Activated T-helper 17 cell treated with anti-CD3 and anti-CD28 coated beads, Interleukin-2, amount 50 U/mL, for 72 hours (primary cell): ENCODE measurements around the gene DNAJB8. TPM values are rescaled to one million over a fixed set of nuclear protein-coding genes. Genes with fewer than 3 reads are reported as not detected.
A peak's percentile ranks its signal among the peaks of the same experiment; 100 is the strongest.

Experiments
- ATAC-seq: fragments of 150-1000 bp; cut with Tn5 transposase; replicated peaks from 2 replicates; pipeline ENCODE4 v1.10.0; 2021; ENCODE audit warnings: mild to moderate bottlenecking, moderate library complexity
- H3K27ac Mint-ChIP-seq: one replicate; pipeline ENCODE4 v1.8.0; 2022; ENCODE audit warnings: mixed read lengths
- H3K27me3 Mint-ChIP-seq: one replicate; pipeline ENCODE4 v1.8.0; 2022; ENCODE audit warnings: mixed read lengths
- H3K36me3 Mint-ChIP-seq: one replicate; pipeline ENCODE4 v1.8.0; 2022; ENCODE audit warnings: low read depth, mild to moderate bottlenecking, mixed read lengths
- H3K4me1 Mint-ChIP-seq: one replicate; pipeline ENCODE4 v1.8.0; 2022; ENCODE audit warnings: mixed read lengths
- H3K4me3 Mint-ChIP-seq: one replicate; pipeline ENCODE4 v1.8.0; 2022; ENCODE audit warnings: mild to moderate bottlenecking, mixed read lengths
- H3K9me3 Mint-ChIP-seq: one replicate; pipeline ENCODE4 v1.8.0; 2022; ENCODE audit warnings: mixed read lengths
- total RNA-seq, 2 donors: library from RNA; stranded (reverse); gene quantifications; one replicate each; pipeline ENCODE4 v1.2.3, GENCODE V29; 2022

Gene DNAJB8
- total RNA-seq, 2 donors from 2014 or later = not detected

DNA sequence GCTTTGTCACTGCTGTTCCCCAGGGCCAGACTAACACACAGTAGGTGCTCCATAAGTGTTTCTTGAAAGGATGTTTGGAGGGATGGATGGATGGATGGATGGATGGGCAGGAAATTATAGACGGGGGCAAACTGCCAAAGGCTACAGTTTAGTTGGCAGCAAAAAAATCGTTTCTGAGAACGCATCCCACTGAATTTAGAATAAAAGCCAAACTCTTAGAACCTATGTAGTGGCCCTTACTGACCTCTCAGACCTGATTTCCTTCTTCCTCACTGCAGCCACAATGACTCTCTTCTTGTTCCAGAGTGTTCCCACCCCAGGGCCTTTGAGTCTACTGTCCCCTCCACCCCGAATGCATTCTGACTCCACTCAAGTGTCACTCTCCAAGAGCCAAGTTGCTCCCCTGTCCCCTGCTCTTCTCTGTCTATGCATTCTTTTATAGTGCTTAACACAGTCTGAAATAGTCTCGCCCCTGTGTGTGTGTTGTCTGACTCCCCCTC lies 31.5 kb upstream of the DNAJB8 start:
- H3K4me3 Mint-ChIP-seq = peak overlapping the region; percentile 67
- H3K36me3 Mint-ChIP-seq = no peaks in the 10 kb centered on the region
- H3K27me3 Mint-ChIP-seq = peaks cover 58% of the 10 kb centered on the region
- no peaks in the 10 kb centered on the region for H3K9me3 Mint-ChIP-seq
- no peak for ATAC-seq
- H3K4me1 Mint-ChIP-seq = no peaks in the 10 kb centered on the region
- no peak overlapping the region for H3K27ac Mint-ChIP-seq

- Mint-ChIP-seq H3K4me1 (no peaks in the 10 kb centered on the region), H3K36me3 (no peaks in the 10 kb centered on the region), H3K27ac (no peak overlapping the region), H3K9me3 (no peaks in the 10 kb centered on the region), H3K27me3 (peaks cover 57% of the 10 kb centered on the region), H3K4me3 (peak overlapping the region; percentile 67)
- ATAC-seq = peak; percentile 77
These were observed 30.8 kb upstream of the DNAJB8 start for GRCh38 chr3:128497305-128498126.

DNA sequence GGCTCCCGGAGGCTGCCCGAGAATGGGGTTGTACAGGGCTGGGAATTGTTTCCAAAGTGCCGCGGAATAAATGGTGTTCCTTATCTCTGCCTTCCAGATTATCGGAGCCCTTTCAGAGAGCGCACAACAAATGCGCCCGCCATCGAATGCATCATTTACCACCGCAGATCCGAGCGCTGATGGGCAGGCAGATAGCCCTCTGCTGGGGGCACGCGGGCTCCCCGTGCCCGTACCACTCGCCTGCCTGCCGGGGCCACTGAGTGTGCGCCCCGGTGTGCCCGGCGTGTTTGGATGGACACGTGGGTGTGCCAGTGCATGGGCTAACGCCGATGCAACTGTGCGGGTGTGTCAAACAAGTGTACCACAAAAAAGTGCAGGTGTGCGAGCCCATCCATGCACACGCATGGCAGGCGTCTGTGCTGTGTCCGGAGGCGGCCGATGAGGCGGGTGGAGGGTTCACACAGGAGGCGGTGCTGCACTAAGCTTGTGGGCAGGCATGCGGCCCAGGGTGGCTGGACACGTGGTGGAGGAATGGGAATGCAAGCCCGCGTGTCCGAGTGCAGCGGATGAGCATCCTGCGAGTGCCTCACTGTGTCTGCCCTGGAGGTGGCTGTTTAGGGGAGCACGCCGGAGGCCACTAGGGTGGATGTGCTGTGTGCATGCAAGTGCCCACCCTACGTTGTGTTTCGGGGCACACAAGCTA lies 30.1 kb upstream of the DNAJB8 start:
- H3K4me3 Mint-ChIP-seq = peak overlapping the region; percentile 67
- H3K36me3 Mint-ChIP-seq = no peaks in the 10 kb centered on the region
- peaks cover 54% of the 10 kb centered on the region for H3K27me3 Mint-ChIP-seq
- H3K4me1 Mint-ChIP-seq = no peaks in the 10 kb centered on the region
- no peak overlapping the region for H3K27ac Mint-ChIP-seq
- ATAC-seq = no peak
- H3K9me3 Mint-ChIP-seq = no peaks in the 10 kb centered on the region

- Mint-ChIP-seq H3K27ac (no peak overlapping the region), H3K27me3 (peaks cover 52% of the 10 kb centered on the region), H3K4me1 (no peaks in the 10 kb centered on the region), H3K36me3 (no peaks in the 10 kb centered on the region), H3K9me3 (no peaks in the 10 kb centered on the region), H3K4me3 (peak overlapping the region; percentile 12)
- ATAC-seq = no peak
These were observed 29.4 kb upstream of the DNAJB8 start for GRCh38 chr3:128496019-128496601.

DNA sequence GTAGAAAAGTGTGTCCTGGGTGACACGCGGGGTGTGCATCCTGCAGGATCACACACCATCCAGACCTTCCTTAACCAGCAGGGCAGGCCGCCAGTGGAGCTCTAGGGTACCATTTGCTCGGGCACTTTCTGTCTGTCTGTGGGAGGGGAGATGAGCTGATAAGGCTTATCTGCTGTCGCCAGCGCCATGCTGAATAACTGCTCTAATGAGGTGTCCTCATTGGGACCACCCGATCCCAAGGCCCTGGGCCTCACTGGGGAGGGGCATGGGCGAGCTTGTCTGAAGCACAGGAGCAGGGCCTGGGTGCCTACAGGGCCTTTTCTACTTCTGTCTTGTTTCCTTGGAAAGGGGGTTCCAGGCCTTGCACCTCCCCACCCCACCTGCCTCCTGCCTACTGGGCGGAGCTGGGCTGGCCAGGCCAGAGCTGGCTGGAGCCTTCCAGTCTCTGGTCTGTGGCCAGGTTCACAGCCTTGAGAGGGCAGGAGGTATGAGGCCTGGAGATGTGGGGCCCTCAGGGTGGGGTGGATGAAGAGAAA lies 28.8 kb upstream of the DNAJB8 start:
- H3K27me3 Mint-ChIP-seq = peaks cover 46% of the 10 kb centered on the region
- H3K4me3 Mint-ChIP-seq = peak overlapping the region; percentile 12

GRCh38 chr3:128494367-128494650 lies 27.6 kb upstream of the DNAJB8 start:
- H3K4me3 Mint-ChIP-seq = no peak overlapping the region
- peaks cover 47% of the 10 kb centered on the region for H3K27me3 Mint-ChIP-seq
- H3K27ac Mint-ChIP-seq = no peak overlapping the region
- H3K36me3 Mint-ChIP-seq = no peaks in the 10 kb centered on the region
- no peak for ATAC-seq
- H3K4me1 Mint-ChIP-seq = no peaks in the 10 kb centered on the region
- H3K9me3 Mint-ChIP-seq = no peaks in the 10 kb centered on the region

More for the DNA sequence above, 28.8 kb upstream of the DNAJB8 start:
- no peak for ATAC-seq
- H3K9me3 Mint-ChIP-seq = no peaks in the 10 kb centered on the region
- no peaks in the 10 kb centered on the region for H3K36me3 Mint-ChIP-seq
- H3K27ac Mint-ChIP-seq = no peak overlapping the region
- no peaks in the 10 kb centered on the region for H3K4me1 Mint-ChIP-seq

GRCh38 chr3:128493570-128494366 lies 27.1 kb upstream of the DNAJB8 start:
- Mint-ChIP-seq H3K27ac (no peak overlapping the region), H3K4me1 (no peaks in the 10 kb centered on the region), H3K27me3 (peaks cover 45% of the 10 kb centered on the region), H3K36me3 (no peaks in the 10 kb centered on the region), H3K9me3 (no peaks in the 10 kb centered on the region), H3K4me3 (no peak overlapping the region)
- no peak for ATAC-seq

GRCh38 chr3:128492671-128493569 lies 26.2 kb upstream of the DNAJB8 start, which contains the start of gene GATA2:
TSS of gene GATA2 (minus strand) at chr3:128493201. CDS start at chr3:128487031, 6,170 bp downstream.
- Mint-ChIP-seq H3K27ac (no peak within 1 kb of the TSS), H3K4me3 (peak within 1 kb of the TSS; percentile 30), H3K36me3 (no peaks in the 10 kb centered on the region), H3K27me3 (peaks cover 39% of the 10 kb centered on the region), H3K9me3 (no peaks in the 10 kb centered on the region), H3K4me1 (no peaks in the 10 kb centered on the region)
- peak; percentile 25 for ATAC-seq

GRCh38 chr3:128491941-128492670 lies 25.4 kb upstream of the DNAJB8 start:
- Mint-ChIP-seq H3K27ac (no peak overlapping the region), H3K4me3 (peak overlapping the region; percentile 30), H3K27me3 (peaks cover 43% of the 10 kb centered on the region), H3K4me1 (peaks cover 4% of the 10 kb centered on the region), H3K9me3 (no peaks in the 10 kb centered on the region), H3K36me3 (no peaks in the 10 kb centered on the region)
- ATAC-seq = no peak

GRCh38 chr3:128491691-128491940 lies 24.9 kb upstream of the DNAJB8 start:
- peak overlapping the region; percentile 30 for H3K4me3 Mint-ChIP-seq
- H3K36me3 Mint-ChIP-seq = no peaks in the 10 kb centered on the region
- H3K27me3 Mint-ChIP-seq = peaks cover 44% of the 10 kb centered on the region
- peaks cover 5% of the 10 kb centered on the region for H3K4me1 Mint-ChIP-seq
- no peak for ATAC-seq
- no peak overlapping the region for H3K27ac Mint-ChIP-seq
- no peaks in the 10 kb centered on the region for H3K9me3 Mint-ChIP-seq

DNA sequence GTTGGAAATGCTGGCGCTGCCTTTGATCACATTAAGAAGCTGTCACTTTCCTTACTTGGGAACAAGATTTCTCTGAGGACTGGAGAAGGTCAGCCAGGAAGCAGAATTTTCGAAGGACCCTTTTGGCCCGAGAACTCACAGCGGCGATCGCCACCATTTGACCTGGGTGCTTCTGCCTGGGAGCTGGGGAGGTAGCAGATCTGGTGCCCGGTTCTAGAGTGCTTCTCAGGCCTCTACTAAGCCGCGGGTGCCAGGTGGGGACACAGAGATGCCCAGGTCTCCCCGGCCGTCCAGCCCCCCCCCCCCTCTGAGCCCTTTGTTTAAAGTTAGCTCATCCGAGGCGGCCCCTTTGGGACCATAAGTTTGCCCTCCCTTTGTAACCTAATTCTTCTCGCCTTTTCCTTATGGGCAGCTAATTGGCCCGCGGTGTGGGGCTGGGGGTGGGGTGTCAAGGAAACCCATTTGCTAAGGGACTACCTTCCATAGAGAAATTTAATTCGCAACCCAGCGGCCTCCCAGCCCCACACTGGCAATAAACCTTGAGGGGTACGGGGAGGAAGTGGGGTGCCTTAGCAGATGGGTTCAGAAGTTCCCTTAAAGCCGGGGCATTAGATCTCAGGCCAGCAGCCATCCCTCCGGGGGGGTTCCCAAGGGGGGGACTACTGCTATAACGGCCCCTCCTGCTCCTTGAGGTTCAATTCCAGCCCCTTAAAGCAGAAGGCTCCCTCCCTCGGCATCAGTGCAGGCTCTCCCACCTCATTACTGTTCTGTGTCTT lies 24.4 kb upstream of the DNAJB8 start:
- no peak for ATAC-seq
- Mint-ChIP-seq H3K36me3 (no peaks in the 10 kb centered on the region), H3K27me3 (peaks cover 46% of the 10 kb centered on the region), H3K9me3 (no peaks in the 10 kb centered on the region), H3K4me3 (no peak overlapping the region), H3K4me1 (peaks cover 5% of the 10 kb centered on the region), H3K27ac (no peak overlapping the region)

GRCh38 chr3:128490650-128490914 lies 23.9 kb upstream of the DNAJB8 start:
- Mint-ChIP-seq H3K9me3 (no peaks in the 10 kb centered on the region), H3K36me3 (no peaks in the 10 kb centered on the region), H3K4me1 (peaks cover 5% of the 10 kb centered on the region), H3K4me3 (no peak overlapping the region), H3K27ac (no peak overlapping the region), H3K27me3 (peaks cover 45% of the 10 kb centered on the region)
- ATAC-seq = no peak
